NCI-H2081 treated with DMSO at 0.1 percent for 48 hours (cell line): ENCODE measurements around the gene CHRDL2.
A peak's percentile ranks its signal among the peaks of the same experiment; 100 is the strongest.

Source experiments
- DNase-seq: peaks from one replicate; lab custom pipeline; 2025; lab: John Stamatoyannopoulos, UW

CHRDL2 gene

GRCh38 chr11:74710281-74710938 is 20.8 kb downstream of the CHRDL2 start:
- no peak for DNase-seq

- no peak for DNase-seq
Measured at GRCh38 chr11:74709175-74709574, 22.1 kb downstream of the CHRDL2 start.

GRCh38 chr11:74707602-74708510 is 23.4 kb downstream of the CHRDL2 start:
- DNase-seq = no peak

- DNase-seq = no peak
Measured at GRCh38 chr11:74707182-74707581, 24.0 kb downstream of the CHRDL2 start.

GRCh38 chr11:74703211-74703610 is 28.0 kb downstream of the CHRDL2 start:
- no peak for DNase-seq

- peak; percentile 2 for DNase-seq
Measured at GRCh38 chr11:74702383-74703007, 28.7 kb downstream of the CHRDL2 start.

GRCh38 chr11:74701351-74701750 is 29.9 kb downstream of the CHRDL2 start:
- no peak for DNase-seq

- no peak for DNase-seq
Measured at GRCh38 chr11:74699615-74700396, 31.4 kb downstream of the CHRDL2 start.

- DNase-seq = no peak
Measured at GRCh38 chr11:74697722-74698121, 33.5 kb downstream of the CHRDL2 start.

- DNase-seq = no peak
Measured at GRCh38 chr11:74696939-74697675, 34.1 kb downstream of the CHRDL2 start.

GRCh38 chr11:74696500-74696899 is 34.7 kb downstream of the CHRDL2 start:
- DNase-seq = no peak

- no peak for DNase-seq
Measured at GRCh38 chr11:74695705-74696280, 35.4 kb downstream of the CHRDL2 start.

- DNase-seq = no peak
Measured at GRCh38 chr11:74694136-74694930, 36.9 kb downstream of the CHRDL2 start.

- DNase-seq = no peak
Measured at GRCh38 chr11:74693531-74693930, 37.7 kb downstream of the CHRDL2 start.

- DNase-seq = no peak
Measured at GRCh38 chr11:74691755-74692154, 39.5 kb downstream of the CHRDL2 start.

GRCh38 chr11:74689666-74690065 is 41.6 kb downstream of the CHRDL2 start:
- no peak for DNase-seq

- DNase-seq = no peak
Measured at GRCh38 chr11:74687237-74688023, 43.8 kb downstream of the CHRDL2 start.

GRCh38 chr11:74686792-74687191 is 44.4 kb downstream of the CHRDL2 start:
- no peak for DNase-seq

GRCh38 chr11:74685905-74686304 is 45.3 kb downstream of the CHRDL2 start:
- DNase-seq = no peak
